Stimulated activated CD8-positive, alpha-beta memory T cell treated with anti-CD3 and anti-CD28 coated beads, Interleukin-7, amount 100 ng/mL, for 24 hours (primary cell): ENCODE measurements around the gene RPL5.

ENCODE experiments used
- DNase-seq: peaks from one replicate; pipeline ENCODE4 v3.0.0-alpha.2; 2020; ENCODE audit warnings: low read depth

RPL5 gene

GRCh38 chr1:92855236-92855635, 23.4 kb downstream of the RPL5 start:
- no peak for DNase-seq

DNA sequence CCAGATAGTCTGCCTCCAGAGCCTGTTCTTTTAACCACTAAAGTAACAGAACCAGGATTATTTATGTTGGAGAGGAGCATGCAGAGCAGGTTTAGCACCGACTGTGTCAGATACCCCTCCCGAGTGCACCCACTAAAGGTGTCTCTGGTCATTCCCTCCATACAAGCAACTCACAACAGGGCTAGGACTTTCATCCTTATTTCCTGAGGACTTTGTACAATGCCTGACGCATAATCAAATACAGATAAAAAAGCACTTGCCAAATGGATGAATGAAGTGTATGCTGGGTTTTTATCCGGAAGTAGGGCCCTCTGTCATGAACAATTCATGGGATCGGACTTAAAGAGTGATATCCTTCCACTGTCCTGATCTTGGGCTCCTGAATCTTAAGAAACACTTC, 26.0 kb downstream of the RPL5 start:
- DNase-seq, result no peak

GRCh38 chr1:92858564-92859399, 26.9 kb downstream of the RPL5 start:
- DNase-seq, result no peak

- DNase-seq, result no peak
Observed at GRCh38 chr1:92859400-92860039, 27.7 kb downstream of the RPL5 start.

DNA sequence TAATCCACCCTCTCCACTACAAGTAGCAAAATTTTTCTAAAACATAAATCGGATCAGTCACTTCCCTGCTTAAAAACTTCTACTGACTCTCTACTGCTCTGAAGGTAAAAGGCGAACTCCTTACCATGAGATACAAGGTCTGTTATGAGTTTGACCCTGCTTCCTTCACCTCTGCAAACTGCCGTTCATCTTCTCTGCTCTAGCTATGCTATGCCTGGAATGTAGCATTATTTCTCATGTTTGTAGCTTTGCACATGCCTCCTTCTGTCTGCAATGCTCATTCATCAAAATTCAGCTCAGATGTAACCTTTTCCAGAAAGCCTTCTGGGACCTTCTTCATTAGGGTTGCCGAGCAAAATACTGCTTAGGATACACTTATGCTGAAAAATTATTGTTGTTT, 30.8 kb downstream of the RPL5 start:
- DNase-seq, result no peak

- no peak for DNase-seq
Observed at GRCh38 chr1:92864131-92864530, 32.3 kb downstream of the RPL5 start.

DNA sequence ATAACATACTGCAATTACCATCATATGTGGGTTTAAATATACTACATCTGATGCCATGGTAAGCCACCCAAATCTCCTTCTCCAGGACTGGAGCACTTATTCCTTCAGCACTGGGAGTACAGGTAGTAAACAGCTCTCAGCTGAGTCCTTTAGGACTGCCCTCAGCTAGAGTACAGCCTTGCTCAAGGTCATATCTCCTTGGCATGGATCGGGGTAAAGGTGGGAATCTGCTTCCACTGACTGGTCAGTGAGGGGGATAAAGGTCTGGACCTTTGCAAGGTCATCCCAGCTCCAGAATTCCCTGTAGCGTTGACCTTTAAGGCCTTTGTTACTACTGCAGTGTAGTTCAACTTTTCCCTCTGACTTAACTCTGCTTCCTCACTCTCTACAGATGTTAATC, 38.8 kb downstream of the RPL5 start:
- DNase-seq, result no peak

DNA sequence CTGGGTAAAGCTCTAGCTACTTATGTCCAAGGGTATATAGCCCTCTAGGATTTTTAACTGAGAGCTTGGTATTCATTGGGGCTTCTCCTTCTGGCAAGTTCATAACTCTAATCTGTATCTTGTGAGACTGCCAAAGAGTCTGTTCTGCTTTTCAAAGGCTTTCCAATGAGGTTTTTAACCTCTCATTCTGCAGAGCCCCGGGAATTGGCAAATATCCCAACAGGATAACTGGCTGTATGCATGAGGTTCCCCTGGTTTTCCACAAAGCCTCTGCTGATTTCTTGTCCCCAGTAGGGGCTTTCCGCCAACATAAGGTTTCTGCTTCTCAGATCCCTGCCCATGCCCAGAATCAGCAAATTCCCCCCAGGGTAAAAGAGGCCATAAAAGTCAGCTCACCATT, 40.9 kb downstream of the RPL5 start:
- no peak for DNase-seq

- DNase-seq, result no peak
Observed at GRCh38 chr1:92874987-92875386, 43.1 kb downstream of the RPL5 start.

GRCh38 chr1:92876351-92876750, 44.5 kb downstream of the RPL5 start:
- DNase-seq, result no peak

- DNase-seq, result no peak
Observed at GRCh38 chr1:92877081-92877711, 45.4 kb downstream of the RPL5 start.

GRCh38 chr1:92877792-92878191, 46.0 kb downstream of the RPL5 start:
- no peak for DNase-seq

GRCh38 chr1:92879316-92879968, 47.6 kb downstream of the RPL5 start:
- DNase-seq, result no peak

DNA sequence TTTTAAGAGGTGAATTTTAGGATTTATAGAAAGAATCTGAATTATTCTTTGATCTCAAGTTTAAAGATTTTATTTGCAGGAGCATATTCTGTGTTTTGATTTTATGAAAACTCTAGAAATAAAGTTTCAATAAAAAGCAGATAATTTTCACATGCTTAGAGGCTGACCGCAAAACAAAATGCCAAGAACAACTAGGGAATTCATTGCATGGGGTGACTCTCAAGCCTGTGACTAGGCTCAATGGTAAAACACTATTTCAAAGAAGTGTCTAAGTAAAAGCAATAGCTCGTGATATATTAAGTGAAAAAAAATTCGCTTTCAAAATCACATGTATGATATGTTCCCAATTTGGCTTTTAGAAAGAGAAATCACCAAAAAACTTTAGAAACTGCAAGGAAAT, 49.6 kb downstream of the RPL5 start:
- DNase-seq, result no peak

DNA sequence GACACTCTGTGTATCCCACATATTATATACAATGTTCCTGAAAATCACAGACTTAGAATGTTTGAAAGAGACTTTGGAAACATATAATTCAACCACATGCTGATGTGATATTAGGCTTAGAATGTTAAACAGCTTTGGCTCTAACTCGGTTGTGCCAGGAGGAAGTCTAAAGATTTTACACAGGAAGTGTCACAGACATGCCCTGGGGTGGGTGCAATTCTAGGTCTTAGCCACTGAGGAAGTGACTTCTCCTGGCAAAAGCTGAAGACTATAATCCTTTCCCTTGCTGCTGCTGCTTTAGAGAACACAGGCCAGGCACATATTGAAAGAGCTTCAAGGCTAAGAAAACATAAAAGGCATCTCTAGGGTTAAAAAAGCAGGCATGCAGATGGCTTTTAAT, 51.0 kb downstream of the RPL5 start:
- no peak for DNase-seq

- no peak for DNase-seq
Observed at GRCh38 chr1:92883297-92883696, 51.5 kb downstream of the RPL5 start.

GRCh38 chr1:92884195-92884594, 52.4 kb downstream of the RPL5 start:
- DNase-seq, result no peak

DNA sequence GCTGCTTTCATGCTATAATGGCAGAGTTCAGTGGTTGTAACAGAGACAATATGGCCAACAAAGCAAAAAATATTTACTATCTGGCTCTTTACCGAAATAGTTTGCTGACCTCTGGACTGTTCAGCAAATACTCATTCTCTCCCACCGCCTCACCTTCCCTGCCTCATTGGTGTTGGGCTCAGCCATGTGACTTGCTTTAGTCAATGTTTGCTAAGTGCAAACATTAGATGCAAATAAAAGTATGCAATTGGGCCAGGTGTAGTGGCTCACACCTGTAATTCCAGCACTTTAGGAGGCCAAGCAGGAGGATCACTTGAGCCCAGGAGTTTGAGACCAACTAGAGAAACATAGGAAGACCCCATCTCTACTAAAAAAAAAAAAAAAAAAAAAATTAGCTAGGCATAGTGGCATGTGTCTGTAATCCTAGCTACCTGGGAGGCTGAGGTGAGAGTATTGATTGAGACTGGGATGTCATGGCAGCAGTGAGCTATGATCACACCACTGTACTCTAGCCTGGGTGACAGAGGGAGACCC, 55.1 kb downstream of the RPL5 start:
- no peak for DNase-seq

DNA sequence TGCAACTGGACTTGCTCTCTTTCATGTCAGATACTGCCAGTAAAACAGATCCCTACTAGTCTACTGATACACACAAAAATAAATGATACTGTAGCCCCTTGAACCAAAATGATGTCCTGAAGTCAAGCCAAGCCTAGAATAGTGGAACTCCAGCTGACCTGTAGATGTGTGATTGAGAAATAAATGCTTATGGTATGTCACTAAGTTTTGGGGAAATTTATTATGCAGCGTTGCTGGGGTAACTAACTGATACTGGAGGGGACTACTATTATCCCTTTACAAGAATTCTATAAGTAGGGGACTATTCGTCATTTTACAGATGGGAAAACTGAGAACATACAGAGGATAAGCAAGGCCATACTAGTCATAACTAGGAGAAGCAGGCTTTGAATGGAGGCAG, 55.6 kb downstream of the RPL5 start:
- no peak for DNase-seq
